ENCODE results near the gene MLLT3.
"Not testable (repeated sequence)": the region's sequence is repeated elsewhere in the genome, so short reads cannot be mapped to it uniquely, and the experiment has no call there.

MLLT3 gene

GRCh38 chr9:20594608-20595007, 27.7 kb downstream of the MLLT3 start:
- no peak for DNase-seq (ENCODE audit: low spot score)

- DNase-seq (ENCODE audit: low spot score) = no peak
These were observed 28.8 kb downstream of the MLLT3 start for GRCh38 chr9:20593537-20593936.

GRCh38 chr9:20593105-20593504, 29.2 kb downstream of the MLLT3 start:
- DNase-seq (ENCODE audit: low spot score) = no peak

DNA sequence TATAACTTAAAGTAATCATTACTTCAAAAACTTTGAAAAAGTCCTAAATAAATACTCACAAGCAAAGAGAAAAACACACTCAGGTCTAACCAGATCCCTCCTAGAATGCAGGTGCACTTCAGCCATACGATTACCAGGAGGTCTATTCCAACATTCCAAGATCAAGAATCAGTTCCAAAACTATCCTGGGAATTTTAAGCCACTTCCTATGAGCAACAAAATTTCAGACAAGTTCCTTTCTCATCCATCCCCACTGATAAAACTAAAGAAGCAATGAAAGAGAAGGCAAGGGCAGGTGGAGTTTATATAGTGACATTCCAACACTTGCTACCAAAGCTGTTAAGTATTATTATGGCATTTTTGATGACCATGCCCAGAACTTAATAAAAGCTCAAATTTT, 29.6 kb downstream of the MLLT3 start:
- DNase-seq (ENCODE audit: low spot score) = no peak

DNA sequence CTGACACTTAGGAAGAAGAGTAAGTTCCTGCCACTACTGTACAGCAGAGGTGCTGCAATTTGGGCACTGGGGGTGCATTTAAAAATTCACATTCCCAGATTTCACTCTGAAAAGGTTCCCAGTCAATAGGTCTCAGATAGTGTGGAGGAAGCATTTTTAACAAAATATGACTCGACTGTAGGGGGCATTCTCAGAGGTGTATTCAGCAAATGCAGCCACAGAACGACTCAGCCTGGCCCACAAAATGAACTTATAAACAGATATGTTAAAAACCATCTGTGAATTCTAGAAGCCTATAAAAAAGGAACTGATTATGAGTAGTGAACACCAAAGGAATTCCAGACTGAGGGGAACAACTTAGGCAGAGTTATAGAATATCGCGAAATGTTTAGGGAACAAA, 31.1 kb downstream of the MLLT3 start:
- no peak for DNase-seq (ENCODE audit: low spot score)

DNA sequence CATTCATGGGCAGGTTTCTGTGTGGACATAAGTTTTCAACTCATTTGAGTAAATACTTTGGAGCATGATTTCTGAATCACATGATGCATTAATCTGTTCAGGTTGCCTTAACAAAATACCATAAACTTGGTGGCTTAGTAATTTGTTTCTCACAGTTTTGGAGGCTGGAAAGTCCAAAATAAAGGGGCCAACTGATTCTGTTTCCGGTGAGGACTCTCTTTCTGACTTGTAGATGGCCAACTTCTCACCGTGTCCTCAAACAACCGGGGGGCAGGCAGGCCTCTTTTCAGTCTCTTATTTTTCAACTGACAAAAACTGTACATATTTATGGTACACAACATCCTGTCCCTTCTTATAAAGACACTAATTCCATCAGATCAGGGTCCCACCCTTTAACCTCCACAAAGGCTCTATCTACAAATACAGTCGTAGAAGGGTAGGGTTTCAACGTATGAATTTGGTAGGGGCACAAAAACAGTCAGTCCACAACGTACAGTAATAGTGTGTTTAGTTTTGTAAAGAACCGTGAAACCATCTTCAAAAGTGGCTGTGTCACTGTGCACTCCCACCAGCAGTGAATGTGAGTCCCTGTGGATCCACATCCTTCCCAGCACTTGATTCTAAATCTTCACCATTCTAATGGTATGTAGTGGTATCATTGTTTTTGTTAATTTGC, 37.2 kb downstream of the MLLT3 start:
- no peak for DNase-seq (ENCODE audit: low spot score)

DNA sequence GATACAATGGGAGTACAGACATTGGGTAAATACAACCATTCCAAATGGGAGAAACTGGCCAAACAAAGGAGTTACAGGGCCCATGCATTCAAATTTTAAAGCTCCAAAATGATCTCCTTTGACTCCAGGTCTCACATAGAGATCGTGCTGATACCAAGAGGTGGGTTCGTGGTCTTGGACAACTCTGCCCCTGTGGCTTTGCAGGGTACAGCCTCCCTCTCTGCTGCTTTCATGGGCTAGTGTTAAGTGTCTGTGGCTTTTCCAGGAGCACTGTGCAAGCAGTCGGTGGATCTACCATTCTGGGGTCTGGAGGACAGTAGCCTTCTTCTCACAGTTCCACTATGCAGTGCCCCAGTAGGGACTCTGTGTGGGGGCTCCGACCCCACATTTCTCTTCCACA, 39.2 kb downstream of the MLLT3 start:
- not testable (repeated sequence) for DNase-seq (ENCODE audit: low spot score)

- DNase-seq (ENCODE audit: low spot score) = no peak
These were observed 40.1 kb downstream of the MLLT3 start for GRCh38 chr9:20582150-20582549.

DNA sequence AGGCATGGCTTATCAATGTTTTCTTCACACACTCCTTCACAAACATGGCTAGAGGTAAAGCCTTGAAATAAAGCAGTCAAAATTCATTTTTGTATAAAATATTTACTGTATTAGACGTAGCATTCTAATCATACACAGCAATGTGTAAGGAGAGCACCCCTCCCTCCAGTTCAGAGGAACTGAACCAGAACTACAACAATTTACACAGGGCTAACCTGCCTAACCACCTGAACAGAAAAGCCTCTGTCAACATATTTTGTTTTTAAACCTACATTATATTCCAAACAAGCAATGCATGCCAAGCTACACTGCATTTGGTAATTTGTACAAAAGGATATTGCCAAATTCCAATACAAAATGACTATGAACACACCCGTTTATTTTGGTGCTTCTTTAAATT, 41.6 kb downstream of the MLLT3 start:
- DNase-seq (ENCODE audit: low spot score) = no peak

DNA sequence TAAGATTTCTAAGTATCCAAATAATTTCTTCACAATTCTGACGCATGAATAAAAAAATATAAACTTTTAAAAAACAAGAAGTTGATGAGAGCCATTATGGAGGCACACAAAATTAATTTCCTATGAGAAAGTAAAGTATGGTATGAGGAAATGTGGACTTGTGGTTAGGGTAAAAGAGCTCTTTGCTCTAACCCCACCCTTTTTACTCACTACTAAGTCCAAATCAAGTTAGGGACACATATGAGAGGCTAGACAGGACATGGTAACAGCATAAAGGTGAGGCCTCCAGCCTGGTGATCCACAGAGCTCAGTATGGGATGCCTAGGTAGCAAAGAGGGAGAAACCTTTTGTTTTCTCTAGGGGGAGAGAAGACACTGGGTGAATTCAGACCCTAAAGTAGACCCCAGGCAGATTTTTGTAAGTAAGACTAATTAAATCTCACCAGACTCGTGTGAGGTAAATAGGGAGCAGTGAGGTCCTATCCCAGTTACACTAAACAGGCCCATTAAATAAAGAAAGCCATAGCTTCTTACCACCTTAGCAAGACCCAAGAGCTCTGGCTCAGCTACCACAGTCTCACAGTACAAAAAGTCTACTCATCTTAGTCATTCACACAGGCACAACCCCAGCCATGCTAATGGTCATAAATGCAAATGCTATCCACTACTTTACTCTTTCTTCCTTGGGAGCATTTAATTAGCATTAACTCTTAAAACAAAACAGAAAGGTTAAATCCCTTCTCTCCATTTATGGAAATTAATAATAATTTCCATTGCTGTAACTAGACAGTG, 42.6 kb downstream of the MLLT3 start:
- peak; percentile 7 for DNase-seq (ENCODE audit: low spot score)

GRCh38 chr9:20573023-20573422, 49.3 kb downstream of the MLLT3 start:
- no peak for DNase-seq (ENCODE audit: low spot score)

DNA sequence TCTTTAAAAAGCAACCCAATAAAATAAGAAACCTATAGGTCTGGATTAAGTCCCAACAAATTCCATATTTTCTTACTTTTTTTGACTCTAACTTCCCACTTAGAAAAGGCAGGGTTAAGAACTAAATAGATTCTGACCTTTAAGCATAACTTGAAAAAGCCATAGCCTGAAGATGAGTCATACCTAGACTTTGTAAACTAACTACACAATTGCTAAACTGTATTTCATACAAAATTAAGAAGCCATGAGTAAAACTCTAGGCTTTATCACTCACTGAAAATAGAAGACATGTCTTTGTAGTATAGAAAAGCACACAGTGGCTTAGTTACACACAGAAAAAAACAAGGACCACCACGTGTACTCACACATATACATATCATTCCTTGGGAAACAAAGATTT, 51.5 kb downstream of the MLLT3 start:
- peak; percentile 8 for DNase-seq (ENCODE audit: low spot score)

GRCh38 chr9:20570087-20570486, 52.2 kb downstream of the MLLT3 start:
- no peak for DNase-seq (ENCODE audit: low spot score)

GRCh38 chr9:20569525-20569924, 52.8 kb downstream of the MLLT3 start:
- no peak for DNase-seq (ENCODE audit: low spot score)

- DNase-seq (ENCODE audit: low spot score) = no peak
These were observed 53.9 kb downstream of the MLLT3 start for GRCh38 chr9:20568400-20568799.

- no peak for DNase-seq (ENCODE audit: low spot score)
These were observed 55.9 kb downstream of the MLLT3 start for GRCh38 chr9:20566401-20566800.

DNA sequence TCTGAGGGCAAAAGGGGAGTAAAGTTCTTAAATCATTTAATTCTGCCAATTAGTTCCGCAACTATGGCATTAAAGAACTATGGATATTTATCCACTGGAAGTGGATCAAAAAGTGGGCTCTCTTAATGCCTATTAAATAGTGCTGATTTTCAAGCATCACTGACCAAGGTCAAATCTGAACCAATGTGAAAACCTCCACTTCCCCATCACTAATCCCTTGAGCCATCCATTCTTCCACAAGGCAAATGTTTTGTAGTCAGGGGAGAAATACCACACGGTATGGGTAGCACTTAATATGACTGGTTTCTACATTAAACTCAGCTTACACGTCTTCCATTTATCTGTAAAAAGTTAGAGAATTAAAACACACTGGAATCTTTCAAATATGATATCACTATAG, 57.6 kb downstream of the MLLT3 start:
- no peak for DNase-seq (ENCODE audit: low spot score)

- no peak for DNase-seq (ENCODE audit: low spot score)
These were observed 58.4 kb downstream of the MLLT3 start for GRCh38 chr9:20563917-20564316.

DNA sequence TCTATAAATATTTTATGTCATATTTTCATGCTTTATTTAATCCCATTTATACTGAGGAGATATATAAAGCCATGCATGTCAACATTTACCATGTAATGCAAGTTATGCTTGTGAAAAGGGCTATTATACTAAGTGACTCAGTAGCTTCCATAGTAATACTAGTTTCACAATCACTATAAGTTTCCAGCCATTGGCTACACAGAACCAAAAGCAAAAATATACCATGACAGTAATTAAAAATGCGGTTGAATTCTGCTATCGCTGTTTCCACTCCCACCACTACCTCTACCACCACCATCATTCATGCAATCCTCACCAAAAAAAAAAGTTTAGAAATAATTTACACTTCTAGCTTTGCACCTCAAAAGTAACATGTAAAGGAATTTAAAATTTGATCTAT, 60.2 kb downstream of the MLLT3 start:
- no peak for DNase-seq (ENCODE audit: low spot score)

GRCh38 chr9:20561531-20561930, 60.8 kb downstream of the MLLT3 start:
- DNase-seq (ENCODE audit: low spot score) = no peak

GRCh38 chr9:20559231-20559890, 62.9 kb downstream of the MLLT3 start:
- DNase-seq (ENCODE audit: low spot score) = no peak

DNA sequence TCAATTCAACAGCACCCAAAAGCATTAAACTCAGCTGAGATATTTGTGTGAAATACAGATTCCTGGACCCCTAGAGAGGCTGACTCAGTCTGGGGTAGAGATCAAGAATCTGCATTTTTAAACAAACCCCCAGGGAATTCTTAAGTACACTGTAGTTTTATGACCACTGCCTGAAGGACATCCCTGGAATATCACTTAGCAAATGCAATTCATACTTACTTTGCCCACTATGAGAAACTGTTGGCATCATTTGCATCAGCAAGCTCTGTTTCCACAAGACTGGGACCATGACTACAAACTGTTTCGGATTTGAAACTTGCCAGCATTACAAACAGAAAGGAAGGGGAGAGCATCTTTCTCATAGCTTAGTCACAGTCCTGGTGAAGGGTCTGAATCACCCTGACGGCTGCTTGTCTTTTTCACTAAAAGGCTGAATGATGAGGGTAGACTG, 63.7 kb downstream of the MLLT3 start:
- DNase-seq (ENCODE audit: low spot score) = no peak

DNA sequence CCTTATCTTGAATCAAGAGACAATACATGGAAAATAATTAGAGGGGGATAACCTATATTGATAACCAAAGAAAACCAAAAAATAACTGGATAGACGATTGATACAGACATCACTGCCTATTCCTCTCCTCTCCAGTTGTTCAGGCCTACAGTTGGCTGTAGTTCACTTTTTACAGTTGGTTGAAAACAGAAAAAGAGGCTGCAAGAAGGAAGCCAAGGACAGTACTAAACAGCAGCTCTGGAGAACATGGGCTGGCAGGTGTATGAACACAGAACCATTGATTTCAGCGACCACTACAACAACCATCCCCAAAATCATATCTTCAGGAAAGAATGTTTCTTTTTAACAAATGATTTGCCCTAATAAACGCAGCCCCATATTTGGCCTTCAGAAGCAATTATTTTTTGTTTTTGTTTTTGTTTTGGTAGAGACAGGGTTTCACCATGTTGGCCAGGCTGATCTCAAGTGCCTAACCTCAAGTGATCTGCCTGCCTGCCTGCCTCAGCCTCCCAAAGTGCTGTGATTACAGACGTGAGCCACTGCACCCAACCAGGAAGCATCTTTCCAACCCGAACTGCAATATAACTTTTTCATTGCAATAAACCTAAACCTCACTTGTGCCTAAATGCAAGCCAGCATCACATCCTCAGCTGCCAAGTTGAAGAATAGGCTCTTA, 64.3 kb downstream of the MLLT3 start:
- no peak for DNase-seq (ENCODE audit: low spot score)
